Mucosa of descending colon (tissue), 3 donors: ENCODE measurements around the gene MAML1. TPM values are rescaled to one million over a fixed set of nuclear protein-coding genes. Genes with fewer than 3 reads are reported as not detected.

Source experiments
- ATAC-seq: fragments of 200-7000 bp; cut with Tn5 transposase; one replicate; pipeline ENCODE4 v1.9.1; 2020; ENCODE audit warnings: mild to moderate bottlenecking, moderate library complexity
- DNase-seq, 3 donors: peaks; one replicate each; pipeline ENCODE4 v3.0.0-alpha.2; 2020
- H3K36me3 ChIP-seq: fragments of 200-600 bp; one replicate; pipeline ENCODE4 v1.8.0; 2021; ENCODE audit warnings: low read depth, mild to moderate bottlenecking
- H3K4me1 ChIP-seq: fragments of 200-600 bp; one replicate; pipeline ENCODE4 v1.8.0; 2021; ENCODE audit warnings: low read depth, mild to moderate bottlenecking
- H3K4me3 ChIP-seq: fragments of 200-600 bp; one replicate; pipeline ENCODE4 v1.8.0; 2021; ENCODE audit warnings: mild to moderate bottlenecking
- H3K9me3 ChIP-seq: fragments of 200-600 bp; one replicate; pipeline ENCODE4 v1.8.0; 2021; ENCODE audit warnings: mild to moderate bottlenecking
- CTCF ChIP-seq: fragments of 200-600 bp; IDR thresholded peaks from one replicate; pipeline ENCODE4 v1.8.0; 2022; ENCODE audit warnings: antibody characterized with exemption, mild to moderate bottlenecking
- intact Hi-C, 2 donors: fragments of 100-400 bp; cut with DNase I in 1 of 2; cut with micrococcal nuclease in 1 of 2; formaldehyde crosslinking; loops; one replicate each; pipeline versions ENCODE4 v1.11.0 to v1.11.1; 2022; cut with DNase I, micrococcal nuclease
- total RNA-seq, 3 donors: library from RNA; stranded (reverse); fragmentation: NEBNext Ultra II Directional in 2 of 3; extraction: Animal tissue kit (Norgen Biotek cat#: 25700) in 2 of 3; gene quantifications; one replicate each; pipeline versions ENCODE4 v1.2.1 to v1.2.4, GENCODE V29; 2021 to 2023
- donor health status: DM: no; HTN: no; CAD: no; lungs with moderate emphysema.
- donor health status: DM: no; HTN: no; CAD: no.
- donor health status: DM: no; HTN: yes; CAD: no.

MAML1 gene
- total RNA-seq, 3 donors from 2014 or later, result 26.0 to 34.0 (median 28.6) TPM

DNA sequence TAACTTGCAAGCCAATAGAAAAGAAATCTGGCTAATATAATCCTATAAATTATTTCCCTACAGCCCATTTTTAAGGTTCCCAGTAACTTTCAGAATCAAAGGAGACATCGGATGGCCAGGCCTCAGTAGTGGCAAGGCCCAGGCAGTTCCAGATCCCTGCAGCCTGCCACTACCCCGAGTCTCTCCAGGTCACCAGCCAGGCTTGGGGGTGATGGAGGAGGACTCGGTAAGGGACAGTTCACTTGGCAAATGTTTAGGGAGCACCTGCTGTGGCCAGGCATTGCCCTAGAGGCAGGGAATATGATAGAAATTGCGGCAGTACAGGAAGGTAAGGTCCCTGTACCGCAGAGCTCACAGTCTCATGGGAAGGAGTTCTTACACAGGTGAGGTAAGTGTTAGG is 46.0 kb downstream of the MAML1 start:
- DNase-seq (no peak), ATAC-seq (no peak)
- Histone ChIP-seq H3K36me3 (peaks cover 5% of the 10 kb centered on the region), H3K4me1 (no peaks in the 10 kb centered on the region), H3K4me3 (no peak overlapping the region), H3K9me3 (no peaks in the 10 kb centered on the region)
- intact Hi-C loops, result no loop called here
- no peak for TF ChIP-seq CTCF

GRCh38 chr5:179779826-179780225 is 47.2 kb downstream of the MAML1 start:
- Histone ChIP-seq H3K36me3 (no peaks in the 10 kb centered on the region), H3K4me3 (no peak overlapping the region), H3K9me3 (no peaks in the 10 kb centered on the region), H3K4me1 (no peaks in the 10 kb centered on the region)
- TF ChIP-seq CTCF, result no peak
- intact Hi-C loops, result no loop called here
- DNase-seq (no peak), ATAC-seq (no peak)

- Histone ChIP-seq H3K36me3 (no peaks in the 10 kb centered on the region), H3K4me1 (no peaks in the 10 kb centered on the region), H3K9me3 (no peaks in the 10 kb centered on the region), H3K4me3 (no peak overlapping the region)
- intact Hi-C loops, result no loop called here
- DNase-seq (no peak), ATAC-seq (peak; percentile 19)
- TF ChIP-seq CTCF, result no peak
Observed at GRCh38 chr5:179780362-179780761, 47.7 kb downstream of the MAML1 start.

GRCh38 chr5:179781846-179782245 is 49.2 kb downstream of the MAML1 start:
- intact Hi-C loops, result no loop called here
- no peak for TF ChIP-seq CTCF

GRCh38 chr5:179783128-179783527 is 50.5 kb downstream of the MAML1 start:
- Histone ChIP-seq H3K4me1 (no peaks in the 10 kb centered on the region), H3K36me3 (no peaks in the 10 kb centered on the region), H3K4me3 (no peak overlapping the region), H3K9me3 (no peaks in the 10 kb centered on the region)
- DNase-seq (no peak), ATAC-seq (no peak)
- no peak for TF ChIP-seq CTCF
- intact Hi-C loops, result no loop called here

More at GRCh38 chr5:179781846-179782245, 49.2 kb downstream of the MAML1 start:
- Histone ChIP-seq H3K9me3 (no peaks in the 10 kb centered on the region), H3K4me1 (no peaks in the 10 kb centered on the region), H3K4me3 (no peak overlapping the region), H3K36me3 (no peaks in the 10 kb centered on the region)
- DNase-seq, result no peak
- ATAC-seq, result no peak

- ATAC-seq, result no peak
- intact Hi-C loops, result no loop called here
- Histone ChIP-seq H3K9me3 (no peaks in the 10 kb centered on the region), H3K36me3 (no peaks in the 10 kb centered on the region), H3K4me3 (no peak overlapping the region), H3K4me1 (no peaks in the 10 kb centered on the region)
- TF ChIP-seq CTCF, result no peak
- DNase-seq, result no peak
Observed at GRCh38 chr5:179786861-179787260, 54.2 kb downstream of the MAML1 start.
